HFF-Myc (cell line): ENCODE measurements around the gene B3GAT3.
A peak's percentile ranks its signal among the peaks of the same experiment; 100 is the strongest.
"Not testable (repeated sequence)": the region's sequence is repeated elsewhere in the genome, so short reads cannot be mapped to it uniquely, and the experiment has no call there.

Source experiments
- DNase-seq: peaks from one replicate; pipeline ENCODE4 v3.0.0-alpha.2; 2011; ENCODE audit warnings: low read depth; ENCODE audit errors: extremely low read depth
- H3K4me3 ChIP-seq: replicated peaks from 2 replicates; pipeline ENCODE4 v1.5.1; 2011; ENCODE audit warnings: low read depth, mild to moderate bottlenecking, control low read depth, low read length
- CTCF ChIP-seq: IDR thresholded peaks from 2 replicates; pipeline ENCODE4 v1.5.1; 2012; ENCODE audit warnings: mild to moderate bottlenecking, low read depth, low read length, control low read depth; ENCODE audit errors: missing control alignments

The B3GAT3 gene

GRCh38 chr11:62665075-62665598 is 43.4 kb upstream of the B3GAT3 start, which contains the start of the genes C11orf98 and CSKMT:
Gene C11orf98 (minus strand): TSS chr11:62665210. CDS start chr11:62665169, 41 bp downstream.
Gene CSKMT (plus strand): TSS chr11:62665312. CDS start chr11:62665880, 568 bp downstream.
- peak within 1 kb of the TSS; percentile 98 for H3K4me3 ChIP-seq
- no peak for TF ChIP-seq CTCF
- peak; percentile 82 for DNase-seq

- DNase-seq = no peak
- peak overlapping the region; percentile 98 for H3K4me3 ChIP-seq
- TF ChIP-seq CTCF = no peak
Measured at GRCh38 chr11:62664405-62665074, 42.8 kb upstream of the B3GAT3 start.

GRCh38 chr11:62656796-62657429 is 35.1 kb upstream of the B3GAT3 start:
- no peak overlapping the region for H3K4me3 ChIP-seq
- TF ChIP-seq CTCF = no peak
- DNase-seq = no peak

- no peak for DNase-seq
- no peak overlapping the region for H3K4me3 ChIP-seq
- no peak for TF ChIP-seq CTCF
Measured at GRCh38 chr11:62654297-62654696, 32.5 kb upstream of the B3GAT3 start.

- TF ChIP-seq CTCF = no peak
- no peak for DNase-seq
- H3K4me3 ChIP-seq = peak overlapping the region; percentile 66
Measured at GRCh38 chr11:62652161-62653006, 30.6 kb upstream of the B3GAT3 start.

GRCh38 chr11:62650283-62650682 is 28.5 kb upstream of the B3GAT3 start:
- DNase-seq, H3K4me3 ChIP-seq: not testable (repeated sequence)

GRCh38 chr11:62649486-62649885 is 27.7 kb upstream of the B3GAT3 start:
- TF ChIP-seq CTCF = no peak
- no peak overlapping the region for H3K4me3 ChIP-seq
- DNase-seq = no peak
